Measurements from ENCODE around the gene CCL4L2. TPM values are rescaled to one million over a fixed set of nuclear protein-coding genes. Genes with fewer than 3 reads are reported as not detected.

The CCL4L2 gene
- not detected in 2 replicates for total RNA-seq

DNA sequence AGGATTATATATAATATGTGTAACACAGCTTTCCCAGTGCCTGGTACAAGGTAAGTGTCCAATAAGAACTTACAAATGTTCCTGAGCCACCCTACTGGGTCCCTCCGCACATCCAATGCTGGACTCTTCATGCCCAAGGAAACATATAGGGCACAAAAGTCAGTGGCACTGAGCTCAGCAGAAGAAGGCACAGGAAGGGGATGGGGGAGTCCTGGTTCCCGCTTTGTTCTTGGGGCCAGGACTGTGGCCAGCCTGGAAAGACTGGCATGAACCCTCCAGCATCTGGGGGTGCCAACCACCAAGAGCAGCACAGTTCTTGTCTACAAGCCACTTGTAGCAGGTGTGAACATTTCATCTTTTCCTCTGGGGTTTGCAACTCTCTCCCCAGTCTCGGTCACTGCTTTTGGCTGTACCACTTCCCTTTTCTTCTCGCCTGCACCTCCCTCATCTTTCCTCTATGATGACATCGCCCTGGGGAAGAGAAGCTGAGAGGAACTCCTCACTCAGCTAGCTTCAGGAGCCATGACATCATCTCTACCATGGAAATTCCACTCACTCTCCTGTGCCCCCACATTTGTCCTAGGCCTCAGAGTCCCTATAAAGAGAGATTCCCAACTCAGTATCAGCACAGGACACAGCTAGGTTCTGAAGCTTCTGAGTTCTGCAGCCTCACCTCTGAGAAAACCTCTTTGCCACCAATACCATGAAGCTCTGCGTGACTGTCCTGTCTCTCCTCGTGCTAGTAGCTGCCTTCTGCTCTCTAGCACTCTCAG is at the start of gene CCL4L2:
Gene CCL4L2, plus strand, starts transcription at position 625 of the 773 bp plus-strand sequence.

DNA sequence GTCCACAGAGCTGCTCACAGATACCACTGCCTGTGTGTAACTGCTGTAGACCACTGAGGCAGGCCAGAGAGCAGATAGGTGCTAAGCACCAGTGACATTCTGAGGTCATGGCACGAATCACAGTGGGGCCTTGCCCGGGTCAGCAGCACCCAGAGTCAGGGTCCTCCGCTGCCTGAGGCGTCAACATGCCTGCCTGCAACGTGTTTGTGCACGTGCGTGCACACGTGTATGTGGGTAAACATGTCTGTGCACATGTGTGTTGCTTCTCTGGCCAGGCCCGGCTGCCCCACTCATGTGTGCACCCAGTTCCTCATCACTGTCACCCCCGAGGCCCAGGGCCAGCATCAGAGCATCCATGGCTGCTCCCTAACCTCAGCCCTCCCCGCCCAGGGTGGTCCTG is 34.3 kb upstream of the CCL4L2 start, which contains the start of gene TBC1D3B:
Gene TBC1D3B, minus strand, starts transcription at position 101 of the 400 bp plus-strand sequence. CDS start 1,586 bp downstream, outside the sequence.

Other genes with a start within 250 kb of the CCL4L2 start
- not detected in 2 replicates for gene CCL16, start 229.6 kb upstream of the CCL4L2 start, total RNA-seq
- under 0.01 TPM in 1 of 2 replicates, not detected in the other for gene CCL14, start 224.3 kb upstream of the CCL4L2 start, total RNA-seq
- not detected in 2 replicates for gene CCL15, start 209.5 kb upstream of the CCL4L2 start, total RNA-seq
- gene CCL23, start 193.1 kb upstream of the CCL4L2 start, total RNA-seq: not detected in 2 replicates
- not detected in 2 replicates for gene CCL18, start 146.8 kb upstream of the CCL4L2 start, total RNA-seq
- not detected in 2 replicates for gene CCL3, start 120.9 kb upstream of the CCL4L2 start, total RNA-seq
- not detected in 2 replicates for gene CCL4, start 107.2 kb upstream of the CCL4L2 start, total RNA-seq
- gene TBC1D3B, start 34.4 kb upstream of the CCL4L2 start, total RNA-seq: 1.5 and 3.6 TPM in 2 replicates
- not detected in 2 replicates for gene CCL3L1, start 14.3 kb upstream of the CCL4L2 start, total RNA-seq
- not detected in 2 replicates for gene TBC1D3I, start 53.5 kb downstream of the CCL4L2 start, total RNA-seq
- not detected in 2 replicates for gene TBC1D3G, start 112.8 kb downstream of the CCL4L2 start, total RNA-seq
- gene TBC1D3H, start 177.4 kb downstream of the CCL4L2 start, total RNA-seq: not detected in 2 replicates

All from smooth muscle cell of trachea (primary cell).